H9 (cell line): ENCODE data around the gene RPL27A. TPM values are rescaled to one million over a fixed set of nuclear protein-coding genes. Genes with fewer than 3 reads are reported as not detected.

Source experiments
- DNase-seq: peaks from one replicate; pipeline ENCODE4 v3.0.0-alpha.2; 2017
- H2AFZ ChIP-seq: one replicate; pipeline ENCODE4 v1.6.1; 2013; ENCODE audit warnings: mild to moderate bottlenecking, low read length, control low read depth, moderate library complexity
- H2AK5ac ChIP-seq: 2 replicates; pipeline ENCODE4 v1.6.1; 2013; ENCODE audit warnings: low read length, control low read depth, mixed read lengths; ENCODE audit not compliant: insufficient read length
- H2BK120ac ChIP-seq: one replicate; pipeline ENCODE4 v1.6.1; 2013; ENCODE audit warnings: low read depth, mild to moderate bottlenecking, low read length, control low read depth, inconsistent platforms; ENCODE audit not compliant: poor library complexity, severe bottlenecking
- H2BK12ac ChIP-seq: 2 replicates; pipeline ENCODE4 v1.6.1; 2013; ENCODE audit warnings: low read length, control low read depth, mixed read lengths, low read depth; ENCODE audit not compliant: insufficient read length
- H2BK15ac ChIP-seq: 2 replicates; pipeline ENCODE4 v1.6.1; 2013; ENCODE audit warnings: low read depth, low read length, control low read depth
- H2BK20ac ChIP-seq: one replicate; pipeline ENCODE4 v1.6.1; 2013; ENCODE audit warnings: low read depth, mild to moderate bottlenecking, low read length, control low read depth, inconsistent platforms; ENCODE audit not compliant: poor library complexity, severe bottlenecking
- H2BK5ac ChIP-seq: 2 replicates; pipeline ENCODE4 v1.6.1; 2013; ENCODE audit warnings: low read length, control low read depth, mixed read lengths; ENCODE audit not compliant: insufficient read length
- H3K14ac ChIP-seq: 2 replicates; pipeline ENCODE4 v1.6.1; 2013; ENCODE audit warnings: low read length, control low read depth; ENCODE audit not compliant: insufficient read depth
- H3K18ac ChIP-seq: 2 replicates; pipeline ENCODE4 v1.6.1; 2013; ENCODE audit warnings: low read depth, mild to moderate bottlenecking, mixed read lengths, low read length, control low read depth; ENCODE audit not compliant: insufficient read length
- H3K23ac ChIP-seq: 2 replicates; pipeline ENCODE4 v1.6.1; 2013; ENCODE audit warnings: low read length, control low read depth, mixed read lengths, low read depth; ENCODE audit not compliant: insufficient read length
- H3K23me2 ChIP-seq: 2 replicates; pipeline ENCODE4 v1.6.1; 2013; ENCODE audit warnings: low read depth, mild to moderate bottlenecking, mixed read lengths, low read length, control low read depth; ENCODE audit not compliant: insufficient read length, poor library complexity, severe bottlenecking
- H3K27ac ChIP-seq: 2 replicates; pipeline ENCODE4 v1.5.1; 2013; ENCODE audit warnings: low read length, control low read depth, mixed read lengths, low read depth; ENCODE audit not compliant: insufficient read length
- H3K27me3 ChIP-seq: 2 replicates; pipeline ENCODE4 v1.6.1; 2013; ENCODE audit warnings: low read length, control low read depth, inconsistent platforms; ENCODE audit not compliant: insufficient read depth
- H3K4ac ChIP-seq: 2 replicates; pipeline ENCODE4 v1.6.1; 2013; ENCODE audit warnings: low read depth, mild to moderate bottlenecking, control low read depth, inconsistent platforms, low read length, moderate library complexity
- H3K4me1 ChIP-seq: 2 replicates; pipeline ENCODE4 v1.6.1; 2013; ENCODE audit warnings: low read length, control low read depth, inconsistent platforms; ENCODE audit not compliant: insufficient read depth
- H3K4me2 ChIP-seq: 2 replicates; pipeline ENCODE4 v1.6.1; 2013; ENCODE audit warnings: low read length, control low read depth, mixed read lengths; ENCODE audit not compliant: insufficient read length, insufficient read depth
- H3K56ac ChIP-seq: 2 replicates; pipeline ENCODE4 v1.6.1; 2013; ENCODE audit warnings: low read depth, mild to moderate bottlenecking, mixed read lengths, low read length, control low read depth; ENCODE audit not compliant: insufficient read length
- H3K79me1 ChIP-seq: 2 replicates; pipeline ENCODE4 v1.6.1; 2013; ENCODE audit warnings: low read depth, mild to moderate bottlenecking, moderate library complexity, low read length, control low read depth, inconsistent platforms; ENCODE audit not compliant: insufficient read depth, poor library complexity, severe bottlenecking
- H3K79me2 ChIP-seq: 2 replicates; pipeline ENCODE4 v1.6.1; 2013; ENCODE audit warnings: low read length, control low read depth, inconsistent platforms; ENCODE audit not compliant: insufficient read depth
- H3K9ac ChIP-seq: 2 replicates; pipeline ENCODE4 v1.6.1; 2013; ENCODE audit warnings: low read length, control low read depth, mixed read lengths; ENCODE audit not compliant: insufficient read length; ENCODE audit errors: extremely low read depth
- H3K9me3 ChIP-seq: one replicate; pipeline ENCODE4 v1.6.1; 2013; ENCODE audit warnings: low read depth, low read length, inconsistent platforms; ENCODE audit not compliant: control insufficient read depth
- H3T11ph ChIP-seq: one replicate; pipeline ENCODE4 v1.6.1; 2013; ENCODE audit warnings: mild to moderate bottlenecking, low read length, control low read depth, inconsistent platforms
- H4K20me1 ChIP-seq: one replicate; pipeline ENCODE4 v1.6.1; 2013; ENCODE audit not compliant: control insufficient read depth, insufficient read length, insufficient read depth
- H4K5ac ChIP-seq: 2 replicates; pipeline ENCODE4 v1.6.1; 2013; ENCODE audit warnings: low read depth, mild to moderate bottlenecking, mixed read lengths, low read length, control low read depth; ENCODE audit not compliant: insufficient read length
- H4K8ac ChIP-seq: replicated peaks from 2 replicates; pipeline ENCODE4 v1.6.1; 2013; ENCODE audit warnings: low read length, control low read depth, mixed read lengths, low read depth; ENCODE audit not compliant: insufficient read length
- H4K91ac ChIP-seq: 2 replicates; pipeline ENCODE4 v1.6.1; 2013; ENCODE audit warnings: low read depth, mild to moderate bottlenecking, moderate library complexity, mixed read lengths, low read length, control low read depth; ENCODE audit not compliant: insufficient read length
- H3K27ac Mint-ChIP-seq, 3 experiments: 2 replicates in 2 of 3; 3 replicates in 1 of 3; pipeline ENCODE4 v1.8.0; 2020 to 2021; ENCODE audit warnings: mixed read lengths in 3 of 3, mild to moderate bottlenecking in 1 of 3, moderate library complexity in 1 of 3
- H3K27me3 Mint-ChIP-seq: 2 replicates; pipeline ENCODE4 v1.8.0; 2021; ENCODE audit warnings: low read depth, mild to moderate bottlenecking, moderate library complexity, mixed read lengths
- H3K36me3 Mint-ChIP-seq, 3 experiments: 2 replicates in 2 of 3; 3 replicates in 1 of 3; pipeline ENCODE4 v1.8.0; 2020 to 2021; ENCODE audit warnings: low read depth in 3 of 3, mixed read lengths in 3 of 3; ENCODE audit not compliant: insufficient read depth in 1 of 3
- H3K4me1 Mint-ChIP-seq, 2 experiments: 2 replicates each; pipeline ENCODE4 v1.8.0; 2020; ENCODE audit warnings: mixed read lengths in 2 of 2
- H3K4me3 Mint-ChIP-seq, 2 experiments: 2 replicates in 1 of 2; 3 replicates in 1 of 2; pipeline ENCODE4 v1.8.0; 2020 to 2021; ENCODE audit warnings: mild to moderate bottlenecking in 2 of 2, mixed read lengths in 2 of 2, moderate library complexity in 1 of 2
- H3K9me3 Mint-ChIP-seq, 2 experiments: 2 replicates in 1 of 2; 3 replicates in 1 of 2; pipeline ENCODE4 v1.8.0; 2020; ENCODE audit warnings: mild to moderate bottlenecking in 2 of 2, mixed read lengths in 2 of 2, moderate library complexity in 1 of 2
- whole genome bisulfite sequencing: extraction: QIAGEN DNeasy Blood & Tissue Kit; methylation state at CpG from one replicate; pipeline ENCODE4 v1.1.7; 2013; ENCODE audit warnings: missing lambda C conversion rate, low lambda C conversion rate, mixed read lengths; ENCODE audit not compliant: insufficient read length; ENCODE audit errors: extremely low coverage; 5-methylcytosine and 5-hydroxymethylcytosine counted together
- total RNA-seq: library from RNA; stranded (reverse); gene quantifications from 2 replicates; pipeline ENCODE4 v1.2.1, GENCODE V29; 2021
- TF ChIP-seq, protein P1 (sequence below): fragments of 200-600 bp; sonication (generic); conservative IDR thresholded peaks from 3 replicates; pipeline ENCODE4 v1.8.0; 2021; ENCODE audit warnings: antibody characterized with exemption, mild to moderate bottlenecking

Gene RPL27A
- total RNA-seq, 1 experiment from 2014 or later, result 1,152 TPM

DNA sequence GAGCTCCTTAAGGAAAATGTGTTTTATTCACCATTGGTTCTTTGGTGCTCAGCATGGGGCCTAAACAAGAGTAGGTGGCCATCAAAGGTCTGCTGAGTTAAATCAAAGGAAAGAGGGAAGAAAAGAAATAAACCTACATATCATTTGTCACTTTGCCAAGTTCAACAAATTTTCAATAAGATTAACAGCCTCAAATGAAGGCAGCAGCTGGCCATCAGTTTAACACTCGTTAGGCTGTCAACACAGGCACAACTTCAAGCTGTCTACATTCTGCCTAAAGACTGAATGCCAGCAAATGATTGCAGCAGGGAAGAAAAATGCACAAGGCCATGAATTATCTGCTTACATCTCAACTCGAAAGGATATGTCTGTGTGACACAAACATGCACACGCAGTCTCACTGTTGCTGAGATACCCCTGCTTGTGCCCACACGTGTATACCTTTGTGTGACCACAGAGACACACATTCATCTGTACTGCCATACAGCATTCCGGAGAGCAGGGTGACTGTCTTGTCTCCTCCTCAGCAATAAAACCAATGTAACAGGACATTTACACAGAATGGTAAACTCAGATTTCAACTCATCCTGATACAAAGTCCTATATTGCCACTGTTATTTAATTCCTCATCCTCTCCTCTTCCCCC, 40.3 kb upstream of the RPL27A start:
- Histone ChIP-seq H4K20me1 (no peaks in the 10 kb centered on the region), H4K91ac (no peak overlapping the region), H2AK5ac (no peak overlapping the region), H3K27ac (no peak overlapping the region), H2BK5ac (no peak overlapping the region), H2BK20ac (no peak overlapping the region), H3K79me1 (no peaks in the 10 kb centered on the region), H3K56ac (no peak overlapping the region), H2BK12ac (no peak overlapping the region), H3T11ph (no peak overlapping the region), H2BK120ac (no peak overlapping the region), H3K18ac (no peak overlapping the region), H3K9me3 (no peaks in the 10 kb centered on the region), H4K8ac (no peak overlapping the region), H3K23ac (no peak overlapping the region), H4K5ac (no peak overlapping the region), H3K4ac (no peak overlapping the region), H2AFZ (no peak overlapping the region), H3K14ac (no peak overlapping the region), H3K4me1 (peaks cover 9% of the 10 kb centered on the region; the same call in 1 of the 2 replicates), H3K79me2 (no peaks in the 10 kb centered on the region), H3K9ac (no peak overlapping the region), H3K27me3 (no peaks in the 10 kb centered on the region), H3K23me2 (no peaks in the 10 kb centered on the region), H2BK15ac (no peak overlapping the region), H3K4me2 (no peak overlapping the region)
- Mint-ChIP-seq H3K27me3 (no peaks in the 10 kb centered on the region; the same call in 1 of the 2 replicates), H3K4me3 (no peak overlapping the region), H3K4me1 (peaks cover 20 to 25% of the 10 kb centered on the region in 2 experiments), H3K36me3 (peaks cover 0 to 6% (median 4%) of the 10 kb centered on the region in 3 experiments; a peak in 4 of 7 replicates), H3K9me3 (no peaks in the 10 kb centered on the region), H3K27ac (no peak overlapping the region)
- WGBS, result no CpG with 5 or more reads among the region's 5 CpGs
- no peak for DNase-seq
- TF ChIP-seq, protein P1, sequence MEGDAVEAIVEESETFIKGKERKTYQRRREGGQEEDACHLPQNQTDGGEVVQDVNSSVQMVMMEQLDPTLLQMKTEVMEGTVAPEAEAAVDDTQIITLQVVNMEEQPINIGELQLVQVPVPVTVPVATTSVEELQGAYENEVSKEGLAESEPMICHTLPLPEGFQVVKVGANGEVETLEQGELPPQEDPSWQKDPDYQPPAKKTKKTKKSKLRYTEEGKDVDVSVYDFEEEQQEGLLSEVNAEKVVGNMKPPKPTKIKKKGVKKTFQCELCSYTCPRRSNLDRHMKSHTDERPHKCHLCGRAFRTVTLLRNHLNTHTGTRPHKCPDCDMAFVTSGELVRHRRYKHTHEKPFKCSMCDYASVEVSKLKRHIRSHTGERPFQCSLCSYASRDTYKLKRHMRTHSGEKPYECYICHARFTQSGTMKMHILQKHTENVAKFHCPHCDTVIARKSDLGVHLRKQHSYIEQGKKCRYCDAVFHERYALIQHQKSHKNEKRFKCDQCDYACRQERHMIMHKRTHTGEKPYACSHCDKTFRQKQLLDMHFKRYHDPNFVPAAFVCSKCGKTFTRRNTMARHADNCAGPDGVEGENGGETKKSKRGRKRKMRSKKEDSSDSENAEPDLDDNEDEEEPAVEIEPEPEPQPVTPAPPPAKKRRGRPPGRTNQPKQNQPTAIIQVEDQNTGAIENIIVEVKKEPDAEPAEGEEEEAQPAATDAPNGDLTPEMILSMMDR, result no peak
